ENCODE data around the gene BAHD1.

The BAHD1 gene

GRCh38 chr15:40440743-40441564, at the start of gene BAHD1:
Gene BAHD1, plus strand, starts transcription at chr15:40440953. Its CDS starts 17,512 bp downstream, at chr15:40458465.
- peak; percentile 70 for DNase-seq

DNA sequence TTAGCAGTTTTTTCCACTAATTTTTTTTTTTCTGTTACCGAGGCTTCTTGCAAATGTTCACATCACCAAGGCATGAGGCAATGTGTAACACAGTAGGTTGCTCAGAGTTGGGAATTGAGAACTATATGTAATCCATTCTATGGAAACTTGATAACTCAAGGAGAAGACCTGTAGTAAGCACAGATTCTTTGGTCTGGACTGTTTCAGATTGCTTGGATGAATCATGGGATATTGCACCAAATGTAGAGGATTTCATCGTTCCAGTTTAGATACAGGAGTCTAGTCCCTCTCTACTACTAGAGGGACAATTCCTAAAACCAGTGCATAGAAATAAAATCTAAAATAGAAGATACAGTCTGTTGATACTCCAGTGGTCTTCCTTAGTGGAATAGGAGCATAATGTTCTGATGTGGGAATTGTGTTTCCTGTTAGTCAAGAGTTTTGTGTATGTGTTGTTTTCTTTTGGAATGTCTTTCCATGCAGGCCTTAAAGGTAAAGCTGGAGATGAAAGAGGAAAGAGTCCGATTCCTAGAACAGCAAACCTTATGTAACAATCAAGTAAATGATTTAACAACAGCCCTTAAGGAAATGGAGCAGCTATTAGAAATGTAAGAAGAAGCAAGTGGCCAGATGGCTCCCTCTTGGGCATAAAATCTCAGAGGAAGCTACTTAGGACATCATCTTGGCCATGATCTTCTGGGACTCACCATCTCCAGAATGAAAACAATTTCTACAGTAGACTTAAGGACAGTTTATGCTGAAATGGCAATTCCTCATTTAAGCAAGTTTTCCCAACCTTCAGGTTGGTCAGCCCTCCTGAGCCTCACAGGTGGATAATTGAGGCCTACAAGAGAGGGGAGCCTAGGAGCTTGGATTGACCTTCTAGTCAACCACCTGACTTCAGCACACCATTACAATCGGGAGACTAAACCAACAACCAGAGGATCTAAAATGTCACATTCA, 47.5 kb upstream of the BAHD1 start:
- no peak for DNase-seq

- no peak for DNase-seq
These were observed 42.9 kb upstream of the BAHD1 start for GRCh38 chr15:40397688-40398412.

DNA sequence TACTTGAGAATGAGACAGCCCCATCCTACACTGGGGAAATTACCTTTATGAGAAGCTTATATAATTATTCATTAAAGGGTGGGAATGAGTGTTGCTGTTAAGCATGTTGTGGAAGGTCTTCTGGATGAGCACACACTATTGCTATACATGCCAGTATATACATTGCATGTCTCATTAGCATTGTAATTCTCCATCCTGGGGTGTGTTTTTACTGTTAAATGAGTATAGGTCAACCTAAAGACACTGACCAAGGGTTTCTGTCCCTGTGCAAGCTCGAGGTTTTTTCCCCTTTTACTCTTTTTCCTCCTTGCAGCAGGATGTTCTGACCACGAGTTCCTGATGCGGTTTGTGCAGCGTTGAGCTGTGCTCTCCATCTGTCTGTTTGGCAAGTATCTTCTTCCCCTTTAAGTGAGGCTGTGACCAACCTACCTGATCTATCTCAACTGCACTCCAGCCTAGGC, 42.3 kb upstream of the BAHD1 start:
- no peak for DNase-seq

DNA sequence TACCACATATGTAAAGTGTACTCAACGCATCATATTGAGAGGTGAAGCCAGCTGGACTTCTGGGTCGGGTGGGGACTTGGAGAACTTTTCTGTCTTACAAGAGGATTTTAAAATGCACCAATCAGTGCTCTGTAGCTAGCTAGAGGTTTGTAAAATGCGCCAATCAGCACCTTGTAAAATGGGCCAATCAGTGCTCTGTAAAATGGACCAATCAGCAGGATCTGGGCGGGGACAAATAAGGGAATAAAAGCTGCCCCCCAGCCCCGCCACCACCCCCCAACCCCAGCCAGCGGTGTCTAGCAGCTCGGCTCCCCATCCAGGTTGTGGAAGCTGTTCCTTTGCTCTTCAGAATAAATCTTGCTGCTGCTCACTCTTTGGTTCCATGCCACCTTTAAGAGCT, 41.4 kb upstream of the BAHD1 start:
- DNase-seq, result no peak

- peak; percentile 59 for DNase-seq
These were observed 35.0 kb upstream of the BAHD1 start, which contains the start of gene IVD for GRCh38 chr15:40405501-40406381. Gene IVD, plus strand, starts transcription at chr15:40405795. Its CDS starts 33 bp downstream, at chr15:40405828.

DNA sequence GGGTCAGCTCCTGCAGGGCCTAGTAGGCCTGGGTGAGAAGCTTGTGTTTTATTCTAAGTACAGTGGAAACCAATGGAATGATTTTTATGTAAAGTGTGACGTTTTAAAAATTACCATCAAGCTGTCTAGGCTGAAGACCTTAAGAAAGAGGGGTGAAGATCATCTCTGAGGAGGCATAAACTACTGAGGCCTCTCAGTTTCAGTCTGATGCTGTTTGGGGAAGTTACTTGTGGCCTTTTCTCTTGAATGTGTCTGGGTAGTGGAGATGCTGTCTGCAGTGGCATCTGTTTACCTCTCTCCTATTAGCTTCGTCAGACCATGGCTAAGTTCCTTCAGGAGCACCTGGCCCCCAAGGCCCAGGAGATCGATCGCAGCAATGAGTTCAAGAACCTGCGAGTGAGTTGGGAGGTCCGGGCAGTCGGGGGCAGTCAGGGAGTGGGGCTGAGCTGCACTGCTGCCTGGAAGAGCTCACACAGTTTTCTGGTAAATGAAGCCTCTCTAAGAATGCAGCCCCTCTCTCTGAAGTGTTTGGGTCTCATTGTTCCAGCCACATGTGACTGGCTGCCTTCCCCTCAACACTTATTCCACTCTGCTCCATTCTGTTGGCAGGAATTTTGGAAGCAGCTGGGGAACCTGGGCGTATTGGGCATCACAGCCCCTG, 33.3 kb upstream of the BAHD1 start:
- no peak for DNase-seq

- no peak for DNase-seq
These were observed 31.4 kb upstream of the BAHD1 start for GRCh38 chr15:40409366-40409765.

DNA sequence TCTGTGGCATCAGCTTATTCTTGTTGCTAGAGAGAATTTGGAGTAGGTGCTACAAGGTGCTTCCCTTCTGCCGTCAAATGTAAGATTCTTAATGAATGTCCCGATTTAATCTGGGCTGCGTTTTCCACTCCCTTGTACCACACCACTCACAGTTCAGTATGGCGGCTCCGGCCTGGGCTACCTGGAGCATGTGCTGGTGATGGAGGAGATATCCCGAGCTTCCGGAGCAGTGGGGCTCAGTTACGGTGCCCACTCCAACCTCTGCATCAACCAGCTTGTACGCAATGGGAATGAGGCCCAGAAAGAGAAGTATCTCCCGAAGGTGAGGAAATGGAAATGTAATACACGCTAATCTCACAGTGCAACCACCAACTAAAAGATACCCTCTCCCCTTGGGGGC, 30.3 kb upstream of the BAHD1 start:
- no peak for DNase-seq

DNA sequence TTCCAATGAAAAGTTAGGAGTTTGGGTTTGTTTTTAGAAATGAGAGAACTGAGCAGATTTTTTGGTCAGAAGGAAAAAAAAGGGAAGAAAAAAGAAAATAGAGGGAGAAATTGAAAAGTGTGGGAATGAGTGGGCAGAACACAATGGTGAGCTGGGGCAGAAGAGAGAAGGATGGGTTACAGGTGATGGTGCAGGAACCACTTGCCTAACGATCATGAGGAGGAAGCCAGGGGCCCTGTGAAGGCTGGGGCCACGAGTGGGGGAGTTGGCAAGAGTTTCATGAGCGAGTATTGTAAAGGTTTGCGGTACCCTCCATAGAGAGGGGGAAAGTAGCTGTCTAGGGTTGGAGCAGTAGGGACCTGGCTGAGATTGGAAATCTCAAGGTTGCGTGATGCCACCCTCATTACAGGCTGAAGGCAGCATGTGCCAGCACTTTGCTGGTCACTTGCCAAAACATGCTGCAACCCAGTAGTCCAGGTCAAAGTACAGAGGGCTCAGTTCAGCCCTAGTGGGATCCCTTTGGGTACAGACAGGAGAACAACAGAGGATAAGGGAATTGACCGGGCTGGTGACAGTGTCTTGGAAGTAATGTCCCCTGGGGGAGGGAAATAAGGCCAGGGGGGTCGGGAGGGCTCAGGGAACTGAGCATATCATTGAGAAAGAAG, 28.5 kb upstream of the BAHD1 start:
- DNase-seq, result no peak

DNA sequence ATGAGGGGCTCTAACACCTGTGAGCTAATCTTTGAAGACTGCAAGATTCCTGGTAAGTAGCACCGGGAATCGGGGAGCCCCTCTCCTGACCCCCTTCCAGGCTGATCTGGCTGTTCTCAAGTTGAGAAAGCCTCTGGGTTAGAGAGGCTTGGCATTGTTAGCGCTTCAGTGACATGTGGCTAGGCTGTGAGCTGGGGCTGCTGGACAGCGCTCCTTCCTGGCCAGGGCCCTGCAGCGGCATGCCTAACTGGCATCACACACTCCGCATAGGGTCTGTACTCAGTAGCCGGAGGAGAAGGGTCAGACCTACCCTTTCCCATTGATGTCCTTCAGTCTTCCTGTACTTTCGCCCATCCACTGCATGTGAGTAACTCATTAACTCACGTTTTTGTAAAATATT, 27.7 kb upstream of the BAHD1 start:
- DNase-seq, result no peak

DNA sequence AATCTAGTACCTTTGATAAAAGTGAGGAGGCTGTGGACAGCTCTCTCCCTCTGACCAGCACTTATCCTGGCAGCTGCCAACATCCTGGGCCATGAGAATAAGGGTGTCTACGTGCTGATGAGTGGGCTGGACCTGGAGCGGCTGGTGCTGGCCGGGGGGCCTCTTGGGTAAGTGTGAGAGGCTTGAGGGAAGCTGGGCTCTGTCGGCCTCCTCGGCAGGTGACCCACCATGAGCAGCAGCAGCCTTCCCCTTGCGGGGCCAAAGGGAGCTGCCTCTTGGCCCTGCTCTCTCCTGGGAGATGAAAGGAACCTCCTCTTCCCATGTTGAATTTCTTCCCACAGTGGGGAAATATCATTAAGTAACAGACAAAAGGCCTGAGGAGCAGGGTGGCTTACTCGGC, 25.9 kb upstream of the BAHD1 start:
- DNase-seq, result no peak

- DNase-seq, result no peak
These were observed 25.5 kb upstream of the BAHD1 start for GRCh38 chr15:40415226-40415625.

DNA sequence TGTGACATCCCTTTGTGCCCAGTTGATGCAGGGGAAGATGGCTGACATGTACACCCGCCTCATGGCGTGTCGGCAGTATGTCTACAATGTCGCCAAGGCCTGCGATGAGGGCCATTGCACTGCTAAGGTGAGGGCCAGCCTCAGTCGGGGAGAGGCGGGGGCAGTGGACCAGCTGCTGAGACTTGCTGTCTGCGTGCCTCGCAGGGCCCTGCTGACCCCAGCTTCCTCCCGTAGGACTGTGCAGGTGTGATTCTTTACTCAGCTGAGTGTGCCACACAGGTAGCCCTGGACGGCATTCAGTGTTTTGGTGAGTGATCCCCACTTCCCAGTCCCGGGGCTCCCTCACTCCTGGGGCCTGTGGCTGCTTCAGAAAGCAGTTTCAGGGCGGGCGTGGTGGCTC, 24.7 kb upstream of the BAHD1 start:
- DNase-seq, result no peak

GRCh38 chr15:40418126-40418525, 22.6 kb upstream of the BAHD1 start:
- DNase-seq, result no peak

- DNase-seq, result no peak
These were observed 20.6 kb upstream of the BAHD1 start for GRCh38 chr15:40420071-40420713.

- no peak for DNase-seq
These were observed 20.0 kb upstream of the BAHD1 start for GRCh38 chr15:40420793-40421192.

DNA sequence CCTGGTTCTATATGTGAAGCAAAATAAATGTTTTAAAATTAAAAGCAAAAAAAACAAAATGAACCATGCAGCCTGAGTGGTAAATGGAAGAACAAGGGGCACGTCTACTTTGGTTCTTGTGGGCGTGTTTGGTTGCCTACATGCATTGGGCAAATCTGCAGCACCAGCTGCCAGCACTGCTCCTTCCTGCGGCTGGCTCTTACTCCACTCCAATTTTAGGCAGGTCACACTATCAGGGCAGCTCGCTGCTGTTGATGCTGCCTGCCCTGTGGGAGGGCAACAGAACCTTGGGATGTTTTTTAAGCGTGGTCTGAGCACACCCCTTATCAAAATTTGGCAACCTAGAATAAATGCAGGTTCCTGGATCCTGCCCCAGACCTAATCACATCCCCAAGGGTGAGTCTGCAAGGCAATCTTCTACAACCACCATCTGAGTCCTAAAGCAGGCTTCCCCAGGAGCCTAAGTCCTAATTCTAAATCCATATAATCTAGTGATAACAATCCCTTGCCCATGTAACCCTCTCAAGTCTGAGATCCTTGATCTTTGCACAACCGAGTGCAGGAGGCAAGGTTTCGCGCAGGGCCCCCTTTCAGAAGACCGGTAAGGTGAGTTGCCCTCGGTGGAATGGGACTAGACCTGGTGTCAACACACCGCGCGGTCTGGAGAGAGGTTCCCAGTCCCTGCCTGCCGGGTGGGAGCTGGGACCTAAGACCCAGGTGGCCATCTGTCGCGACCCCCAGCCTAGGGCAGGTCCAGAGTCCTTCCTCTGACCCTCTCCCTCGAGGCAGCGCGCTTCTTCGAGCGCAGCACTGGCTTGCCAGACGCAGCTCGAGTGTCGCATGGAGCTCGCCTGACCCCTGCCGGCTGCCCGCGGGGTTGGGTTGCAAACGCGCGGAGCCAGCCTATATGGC, 19.3 kb upstream of the BAHD1 start:
- DNase-seq, result peak; percentile 5

DNA sequence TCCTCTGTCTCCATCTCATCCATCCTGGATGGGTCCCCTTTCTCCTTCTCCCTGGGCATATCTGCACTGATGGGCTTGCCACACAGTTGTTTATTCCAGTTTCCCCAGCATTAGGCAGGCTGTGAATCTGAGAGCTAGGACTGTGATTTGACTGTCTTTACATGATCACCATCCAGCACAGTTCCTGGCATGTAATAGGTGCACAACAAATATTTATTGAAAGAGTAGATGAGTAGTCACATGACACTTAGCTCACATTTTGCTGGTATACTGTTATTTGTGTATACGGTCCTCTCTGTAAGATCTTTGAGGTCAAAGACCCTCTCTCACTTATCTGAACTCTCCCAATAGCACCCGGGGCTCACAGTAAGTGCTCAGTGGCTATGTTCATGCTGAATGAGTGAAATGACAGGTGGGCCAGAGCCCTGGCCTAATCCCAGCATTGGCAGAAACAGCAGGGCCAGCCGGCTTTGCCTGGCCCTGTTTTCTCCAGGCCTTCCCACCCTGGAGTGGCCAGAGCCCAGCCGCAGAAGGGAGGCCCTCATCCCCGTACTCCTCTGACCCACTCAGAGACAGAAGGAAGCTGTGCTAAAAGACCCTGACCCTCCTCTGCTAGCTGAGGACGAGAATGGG, 16.2 kb upstream of the BAHD1 start:
- no peak for DNase-seq

All from NCI-H748 treated with DMSO at 0.1 percent for 48 hours (cell line).